Tibial nerve (tissue), 4 donors: ENCODE data around the gene RPF1. TPM values are rescaled to one million over a fixed set of nuclear protein-coding genes. Genes with fewer than 3 reads are reported as not detected.

Source experiments
- DNase-seq, 2 donors: peaks; one replicate each; pipeline ENCODE4 v3.0.0-alpha.2; 2019; ENCODE audit warnings: low spot score in 2 of 2
- H3K27ac ChIP-seq, 4 donors: fragments of 200-600 bp; sonication (generic) in 3 of 4; one replicate each; pipeline ENCODE4 v1.5.1; 2017 to 2019; ENCODE audit warnings: mild to moderate bottlenecking in 1 of 4
- H3K27me3 ChIP-seq, 2 donors: fragments of 200-600 bp; sonication (generic) in 1 of 2; one replicate each; pipeline versions ENCODE4 v1.5.1 to v1.6.0; 2017 to 2019
- H3K36me3 ChIP-seq, 3 donors: fragments of 200-600 bp; sonication (generic); one replicate each; pipeline ENCODE4 v1.5.1; 2018 to 2019
- H3K4me1 ChIP-seq, 4 donors: fragments of 200-600 bp; sonication (generic) in 3 of 4; one replicate each; pipeline ENCODE4 v1.5.1; 2017 to 2019
- H3K4me3 ChIP-seq, 4 donors: fragments of 200-600 bp; sonication (generic) in 3 of 4; one replicate each; pipeline ENCODE4 v1.5.1; 2017 to 2019; ENCODE audit warnings: mild to moderate bottlenecking in 1 of 4, moderate library complexity in 1 of 4
- H3K9me3 ChIP-seq, 4 donors: fragments of 200-600 bp; sonication (generic) in 3 of 4; one replicate each; pipeline ENCODE4 v1.5.1; 2017 to 2019
- CTCF ChIP-seq, 5 experiments: fragments of 200-600 bp in 3 of 5; fragments of 450-650 bp in 2 of 5; sonication (generic) in 3 of 5; IDR thresholded peaks; one replicate each; pipeline ENCODE4 v1.5.1; 2016 to 2019; ENCODE audit warnings: antibody characterized with exemption in 5 of 5, mild to moderate bottlenecking in 3 of 5, moderate library complexity in 2 of 5
- EP300 ChIP-seq, 2 donors: sonication (generic); formaldehyde crosslinking; IDR thresholded peaks; one replicate each; pipeline ENCODE4 v1.6.1; 2017; ENCODE audit warnings: antibody characterized with exemption in 2 of 2, mild to moderate bottlenecking in 1 of 2
- POLR2A ChIP-seq, 2 donors: fragments of 450-650 bp; IDR thresholded peaks; one replicate each; pipeline ENCODE4 v1.6.1; 2017; ENCODE audit warnings: antibody characterized with exemption in 2 of 2, mild to moderate bottlenecking in 2 of 2, moderate library complexity in 2 of 2
- WGBS, 2 donors: methylation state at CpG; one replicate each; pipeline ENCODE4 v1.1.5; 2018; 5-methylcytosine and 5-hydroxymethylcytosine counted together
- total RNA-seq, 4 donors: library from RNA; depleted of rRNA; stranded (reverse); fragments of >200 nt; gene quantifications; one replicate each; pipeline ENCODE4 v1.1.0, GENCODE V29; 2016

The RPF1 gene
- total RNA-seq, 4 donors from 2014 or later, result 18.4 to 37.5 (median 26.3) TPM

- 79 to 83% methylated on average over 4 of the region's 4 CpGs for WGBS, 2 donors
- H3K27ac ChIP-seq, result no peak overlapping the region
- peak overlapping the region in 1 of 4 donors; percentile 82 for H3K4me3 ChIP-seq
- no peaks in the 10 kb centered on the region for H3K9me3 ChIP-seq
- DNase-seq, result no peak
- peaks cover 0 to 23% of the 10 kb centered on the region in 2 donors for H3K27me3 ChIP-seq
- H3K36me3 ChIP-seq, result peaks cover 0 to 30% (median 0%) of the 10 kb centered on the region in 3 donors
- TF ChIP-seq EP300 (IDR thresholded peaks at IDR 0.05) (no peak), CTCF (IDR thresholded peaks at IDR 0.05) (no peak), POLR2A (IDR thresholded peaks at IDR 0.05) (no peak)
- peaks cover 0 to 31% (median 10%) of the 10 kb centered on the region in 4 donors for H3K4me1 ChIP-seq
Measured at GRCh38 chr1:84480650-84481049, 1.6 kb downstream of the RPF1 start.

GRCh38 chr1:84481317-84481716 is 2.3 kb downstream of the RPF1 start:
- no peak for DNase-seq

GRCh38 chr1:84488107-84488506 is 9.0 kb downstream of the RPF1 start:
- no peak for TF ChIP-seq POLR2A (IDR thresholded peaks at IDR 0.05)
- no peak for TF ChIP-seq CTCF (IDR thresholded peaks at IDR 0.05)
- no peak for TF ChIP-seq EP300 (IDR thresholded peaks at IDR 0.05)
- H3K4me3 ChIP-seq, result no peak overlapping the region
- no peaks in the 10 kb centered on the region for H3K9me3 ChIP-seq
- peaks cover 0 to 57% (median 2%) of the 10 kb centered on the region in 3 donors for H3K36me3 ChIP-seq
- 78 to 95% methylated on average over 3 of the region's 3 CpGs for WGBS, 2 donors
- no peak for DNase-seq
- H3K27me3 ChIP-seq, result no peaks in the 10 kb centered on the region
- H3K27ac ChIP-seq, result no peak overlapping the region
- H3K4me1 ChIP-seq, result peaks cover 0 to 5% (median 0%) of the 10 kb centered on the region in 4 donors

More at GRCh38 chr1:84481317-84481716, 2.3 kb downstream of the RPF1 start:
- H3K9me3 ChIP-seq, result no peaks in the 10 kb centered on the region
- peaks cover 0 to 31% (median 10%) of the 10 kb centered on the region in 4 donors for H3K4me1 ChIP-seq
- H3K27ac ChIP-seq, result no peak overlapping the region
- peaks cover 0 to 35% (median 0%) of the 10 kb centered on the region in 3 donors for H3K36me3 ChIP-seq
- TF ChIP-seq POLR2A (IDR thresholded peaks at IDR 0.05) (no peak), CTCF (IDR thresholded peaks at IDR 0.05) (no peak), EP300 (IDR thresholded peaks at IDR 0.05) (no peak)
- peaks cover 0 to 17% of the 10 kb centered on the region in 2 donors for H3K27me3 ChIP-seq
- H3K4me3 ChIP-seq, result no peak overlapping the region
- 85 to 88% methylated on average over 2 of the region's 2 CpGs for WGBS, 2 donors

DNA sequence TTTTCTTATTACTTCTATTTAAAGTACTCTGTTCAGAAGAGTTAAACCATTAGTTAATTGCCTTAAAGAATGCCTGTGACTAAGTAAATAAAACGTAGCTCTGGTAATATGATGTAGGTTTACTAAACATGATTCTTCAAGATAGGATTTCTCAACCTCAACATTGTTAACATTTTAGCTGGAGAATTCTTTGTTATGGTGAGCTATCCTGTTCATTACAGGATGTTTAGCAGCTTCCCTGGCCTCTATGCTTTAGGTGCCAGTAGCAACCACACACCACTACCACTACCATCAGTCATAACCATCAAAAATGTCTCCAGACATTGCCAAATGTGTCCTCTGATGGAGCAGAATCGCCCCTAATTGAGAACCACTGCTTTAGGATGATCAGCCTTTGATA is 10.7 kb downstream of the RPF1 start:
- no peaks in the 10 kb centered on the region for H3K9me3 ChIP-seq
- peaks cover 0 to 5% (median 0%) of the 10 kb centered on the region in 4 donors for H3K4me1 ChIP-seq
- H3K36me3 ChIP-seq, result peaks cover 0 to 41% (median 2%) of the 10 kb centered on the region in 3 donors
- 86 to 99% methylated on average over 2 of the region's 2 CpGs for WGBS, 2 donors
- H3K27ac ChIP-seq, result no peak overlapping the region
- DNase-seq, result no peak
- TF ChIP-seq CTCF (IDR thresholded peaks at IDR 0.05), result no peak
- no peak overlapping the region for H3K4me3 ChIP-seq
- no peaks in the 10 kb centered on the region for H3K27me3 ChIP-seq

- H3K4me3 ChIP-seq, result no peak overlapping the region
- DNase-seq, result no peak
- peaks cover 0 to 2% (median 0%) of the 10 kb centered on the region in 4 donors for H3K4me1 ChIP-seq
- no peak overlapping the region for H3K27ac ChIP-seq
- no peaks in the 10 kb centered on the region for H3K27me3 ChIP-seq
- TF ChIP-seq EP300 (IDR thresholded peaks at IDR 0.05), result no peak
- no peak for TF ChIP-seq CTCF (IDR thresholded peaks at IDR 0.05)
- no peak for TF ChIP-seq POLR2A (IDR thresholded peaks at IDR 0.05)
- WGBS, 2 donors, result 70 to 76% methylated on average over 1 of the region's 1 CpG
- H3K9me3 ChIP-seq, result no peaks in the 10 kb centered on the region
- peaks cover 6 to 54% (median 7%) of the 10 kb centered on the region in 3 donors for H3K36me3 ChIP-seq
Measured at GRCh38 chr1:84492726-84493125, 13.7 kb downstream of the RPF1 start.
